ENCODE data around the gene DNAH7.

DNAH7 gene

DNA sequence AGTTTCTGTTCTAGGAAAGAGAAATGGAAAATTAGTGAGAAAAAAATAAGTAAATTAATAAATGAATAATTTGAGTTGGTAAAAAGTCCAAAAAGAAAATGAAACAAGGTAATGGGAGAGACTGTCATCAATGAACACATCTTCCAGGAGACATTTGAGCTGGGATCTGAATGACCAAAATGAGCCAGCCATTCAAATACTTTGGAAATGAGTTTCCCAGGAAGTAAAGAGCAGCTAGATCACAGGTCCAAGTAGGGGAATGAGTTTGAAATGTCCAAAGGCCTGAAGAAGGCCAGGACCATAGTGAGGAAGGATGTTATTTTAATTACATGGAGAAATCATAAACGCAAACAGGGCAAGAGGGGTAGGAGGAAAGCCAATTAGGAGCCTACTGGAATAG, 6.6 kb upstream of the DNAH7 start:
- TF ChIP-seq, protein P1, sequence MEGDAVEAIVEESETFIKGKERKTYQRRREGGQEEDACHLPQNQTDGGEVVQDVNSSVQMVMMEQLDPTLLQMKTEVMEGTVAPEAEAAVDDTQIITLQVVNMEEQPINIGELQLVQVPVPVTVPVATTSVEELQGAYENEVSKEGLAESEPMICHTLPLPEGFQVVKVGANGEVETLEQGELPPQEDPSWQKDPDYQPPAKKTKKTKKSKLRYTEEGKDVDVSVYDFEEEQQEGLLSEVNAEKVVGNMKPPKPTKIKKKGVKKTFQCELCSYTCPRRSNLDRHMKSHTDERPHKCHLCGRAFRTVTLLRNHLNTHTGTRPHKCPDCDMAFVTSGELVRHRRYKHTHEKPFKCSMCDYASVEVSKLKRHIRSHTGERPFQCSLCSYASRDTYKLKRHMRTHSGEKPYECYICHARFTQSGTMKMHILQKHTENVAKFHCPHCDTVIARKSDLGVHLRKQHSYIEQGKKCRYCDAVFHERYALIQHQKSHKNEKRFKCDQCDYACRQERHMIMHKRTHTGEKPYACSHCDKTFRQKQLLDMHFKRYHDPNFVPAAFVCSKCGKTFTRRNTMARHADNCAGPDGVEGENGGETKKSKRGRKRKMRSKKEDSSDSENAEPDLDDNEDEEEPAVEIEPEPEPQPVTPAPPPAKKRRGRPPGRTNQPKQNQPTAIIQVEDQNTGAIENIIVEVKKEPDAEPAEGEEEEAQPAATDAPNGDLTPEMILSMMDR (conservative IDR thresholded peaks at IDR 0.05) = no peak
- H3K27ac ChIP-seq = no peak overlapping the region

DNA sequence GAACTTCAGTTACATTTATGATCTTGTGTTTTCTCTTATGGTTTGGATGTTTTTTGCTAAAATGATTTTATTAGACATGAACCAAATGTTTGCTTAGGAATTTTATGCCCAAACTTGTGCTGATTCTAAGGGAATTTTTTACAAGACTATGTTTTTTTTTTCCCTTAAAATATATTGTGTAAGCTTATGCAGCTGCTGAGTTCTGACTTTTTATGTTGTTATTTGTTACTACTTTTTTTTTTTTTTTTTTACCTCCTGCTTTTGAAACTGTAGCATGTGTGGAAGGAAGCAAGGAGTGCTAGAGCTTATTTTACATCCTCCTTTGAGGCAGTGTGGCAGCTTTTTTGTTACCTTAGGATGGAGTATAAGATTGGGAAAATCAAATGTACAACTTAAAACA, 6.0 kb upstream of the DNAH7 start:
- H3K27ac ChIP-seq = no peak overlapping the region
- TF ChIP-seq, protein P1 (conservative IDR thresholded peaks at IDR 0.05) = no peak

DNA sequence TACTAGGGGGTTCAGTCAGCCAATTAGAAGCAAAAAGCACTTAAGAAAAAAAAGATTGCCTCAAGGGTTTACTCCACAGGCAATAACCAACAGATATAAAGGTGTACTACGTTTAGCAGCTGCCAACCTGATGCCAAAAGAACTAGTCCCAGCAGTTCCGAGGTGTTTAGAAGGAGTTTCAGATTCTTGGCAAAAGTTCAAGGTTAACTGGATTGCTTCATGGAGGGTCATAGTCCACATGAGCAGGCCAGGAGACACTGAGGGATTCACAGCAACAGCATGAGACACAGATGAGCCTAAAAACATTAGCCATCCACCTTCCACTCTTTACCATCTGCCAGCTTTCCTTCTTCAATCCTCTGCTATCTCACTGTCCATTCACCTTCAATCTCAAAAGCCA, 4.9 kb upstream of the DNAH7 start:
- no peak overlapping the region for H3K27ac ChIP-seq
- TF ChIP-seq, protein P1 (conservative IDR thresholded peaks at IDR 0.05) = no peak

DNA sequence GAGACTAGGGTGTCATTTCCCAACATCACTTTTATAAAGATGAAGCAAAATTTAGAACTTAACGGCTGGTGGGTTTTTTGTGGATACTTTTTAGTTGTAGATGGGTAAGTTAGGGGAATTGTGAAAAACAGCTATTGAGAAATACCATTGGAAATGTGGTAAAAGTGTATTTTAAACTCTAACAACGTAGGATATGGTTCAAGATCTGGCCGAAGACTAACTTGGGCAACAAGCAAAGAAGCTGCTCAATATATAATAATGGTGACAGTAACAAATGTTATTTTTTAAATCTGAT, 1.6 kb downstream of the DNAH7 start:
- TF ChIP-seq, protein P1 (conservative IDR thresholded peaks at IDR 0.05) = peak; percentile 51
- no peak overlapping the region for H3K27ac ChIP-seq

DNA sequence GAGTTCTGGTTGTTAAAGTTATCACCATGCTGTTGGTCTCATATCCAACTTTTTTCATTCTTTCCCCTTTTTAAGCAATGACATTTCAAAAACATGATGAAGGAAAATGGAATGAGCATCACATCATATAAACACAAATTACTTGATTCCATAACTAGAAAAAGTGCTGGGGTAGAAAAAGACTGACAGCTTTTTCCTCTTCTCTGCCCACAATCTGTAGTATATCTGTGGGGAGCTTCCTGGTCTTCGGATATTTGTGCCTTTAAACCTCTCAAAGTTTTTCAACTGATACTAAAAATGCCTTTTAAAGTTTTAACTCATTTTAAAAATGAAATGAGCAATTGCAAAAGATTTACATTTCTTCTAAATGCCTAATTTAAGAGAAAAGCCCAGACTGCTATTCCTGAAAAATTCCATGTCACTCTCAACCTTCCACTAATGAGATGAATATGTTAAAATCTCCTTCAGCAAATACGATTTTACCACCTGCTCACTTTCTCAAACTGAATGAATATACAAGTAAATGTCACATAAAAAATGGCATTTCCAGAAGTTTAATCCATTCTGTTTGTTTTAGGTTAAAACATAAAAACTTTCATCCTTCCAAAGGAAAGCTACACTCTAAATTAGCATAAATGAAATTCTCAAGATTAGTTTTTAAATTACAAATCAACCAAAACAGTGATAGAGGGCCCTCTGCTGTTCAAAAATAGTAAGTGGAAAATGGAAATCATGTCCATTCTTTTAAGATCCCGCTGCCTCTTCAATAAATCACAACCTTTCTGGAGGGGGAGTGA, 2.1 kb downstream of the DNAH7 start:
- no peak overlapping the region for H3K27ac ChIP-seq
- TF ChIP-seq, protein P1 (conservative IDR thresholded peaks at IDR 0.05) = peak; percentile 84

DNA sequence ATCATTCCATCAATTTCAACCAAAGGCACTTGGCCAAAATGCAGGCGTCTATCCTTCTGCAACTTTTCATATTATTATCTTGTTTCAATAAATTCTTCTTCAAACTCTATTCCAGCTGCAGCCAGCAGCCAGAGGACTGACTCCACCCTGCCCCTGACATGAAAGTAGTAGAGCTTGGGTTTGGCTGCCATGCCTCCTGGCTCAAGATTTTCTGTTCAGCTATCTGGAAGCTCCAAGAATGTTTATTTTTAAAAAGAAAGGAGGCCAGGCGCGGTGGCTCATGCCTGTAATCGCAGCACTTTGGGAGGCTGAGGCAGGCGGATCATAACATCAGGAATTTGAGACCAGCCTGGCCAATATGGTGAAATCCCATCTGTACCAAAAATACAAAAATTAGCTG, 4.9 kb downstream of the DNAH7 start:
- TF ChIP-seq, protein P1 (conservative IDR thresholded peaks at IDR 0.05) = no peak
- H3K27ac ChIP-seq = no peak overlapping the region

DNA sequence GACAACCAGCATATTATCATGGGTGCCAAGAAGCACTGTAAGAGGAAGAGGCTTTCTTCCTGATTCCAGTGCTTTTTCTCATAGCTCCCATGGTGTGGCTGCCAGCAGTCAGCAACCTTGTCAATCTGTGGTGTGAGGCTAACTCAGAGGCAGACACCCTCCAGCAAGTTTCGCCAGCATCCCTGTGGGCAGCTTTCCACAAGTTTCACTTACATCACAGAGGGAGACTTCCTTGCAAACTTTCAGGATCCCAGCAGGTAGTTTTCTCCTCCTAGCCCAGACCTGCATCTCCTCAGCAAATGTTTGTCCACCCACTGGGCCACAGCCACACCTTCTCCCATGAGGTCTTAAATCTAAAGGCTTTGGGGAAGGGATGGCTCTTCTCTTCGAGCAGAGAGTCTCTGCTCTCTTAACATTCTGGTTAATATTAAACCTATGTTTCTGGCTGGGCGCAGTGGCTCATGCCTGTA, 9.1 kb downstream of the DNAH7 start:
- TF ChIP-seq, protein P1 (conservative IDR thresholded peaks at IDR 0.05) = no peak

More for the DNA sequence above, 9.1 kb downstream of the DNAH7 start:
- H3K27ac ChIP-seq = no peak overlapping the region
